OCI-LY7 (cell line): ENCODE measurements around the gene SDCBP2. TPM values are rescaled to one million over a fixed set of nuclear protein-coding genes. Genes with fewer than 3 reads are reported as not detected.

ENCODE experiments used
- BruUV-seq: library from RNA; stranded (reverse); fragments of 400-500 nt; replicated peaks from 2 replicates; lab custom pipeline; 2021; lab: Mats Ljungman, UMichigan
- CTCF ChIA-PET: fragments of 300-600 bp; sonication (Branson Sonifier 250); formaldehyde crosslinking; loops from one replicate; lab custom pipeline; 2022; ENCODE audit warnings: antibody characterized with exemption; ENCODE audit not compliant: unreplicated experiment; lab: Charles Lee
- POLR2A ChIA-PET: fragments of 300-600 bp; sonication (Branson Sonifier 250); formaldehyde crosslinking; loops from one replicate; lab custom pipeline; 2022; ENCODE audit warnings: antibody characterized with exemption; lab: Charles Lee
- DNase-seq: peaks from one replicate; pipeline ENCODE4 v3.0.0-alpha.2; 2015; ENCODE audit warnings: low spot score
- H2AFZ ChIP-seq: fragments of 200-600 bp; sonication (generic), shearing (Covaris generic); 2 replicates; pipeline ENCODE4 v1.6.1; 2014; ENCODE audit warnings: mild to moderate bottlenecking, antibody characterized with exemption, low read length, moderate library complexity
- H3K27ac ChIP-seq: fragments of 200-600 bp; sonication (generic); 2 replicates; pipeline ENCODE4 v1.5.1; 2014; ENCODE audit warnings: mixed run types, low read depth, mild to moderate bottlenecking, moderate library complexity, low read length, inconsistent platforms; ENCODE audit not compliant: poor library complexity, severe bottlenecking
- H3K36me3 ChIP-seq: fragments of 200-600 bp; sonication (generic); 2 replicates; pipeline ENCODE4 v1.6.1; 2014; ENCODE audit warnings: mild to moderate bottlenecking, antibody characterized with exemption, low read length, moderate library complexity, mixed read lengths; ENCODE audit not compliant: insufficient read depth
- H3K4me1 ChIP-seq: fragments of 200-600 bp; sonication (generic); 2 replicates; pipeline ENCODE4 v1.5.1; 2014; ENCODE audit warnings: mild to moderate bottlenecking, low read length; ENCODE audit not compliant: insufficient read depth, poor library complexity, severe bottlenecking
- H3K4me2 ChIP-seq: fragments of 200-600 bp; sonication (generic); 2 replicates; pipeline ENCODE4 v1.6.1; 2014; ENCODE audit warnings: mild to moderate bottlenecking, low read length
- H3K4me3 ChIP-seq: fragments of 200-600 bp; sonication (generic); 2 replicates; pipeline ENCODE4 v1.5.1; 2014; ENCODE audit warnings: mild to moderate bottlenecking, low read depth, low read length; ENCODE audit not compliant: poor library complexity, severe bottlenecking
- H3K79me2 ChIP-seq: fragments of 200-600 bp; sonication (generic); 2 replicates; pipeline ENCODE4 v1.6.1; 2016; ENCODE audit warnings: low read depth, mild to moderate bottlenecking, low read length, moderate library complexity, mixed read lengths; ENCODE audit not compliant: insufficient read depth
- H3K9me2 ChIP-seq: fragments of 200-600 bp; sonication (generic); 2 replicates; pipeline ENCODE4 v1.6.1; 2016; ENCODE audit warnings: mild to moderate bottlenecking, low read length, mixed read lengths; ENCODE audit not compliant: insufficient read depth
- H3K9me3 ChIP-seq: fragments of 200-600 bp; sonication (generic); 2 replicates; pipeline ENCODE4 v1.6.1; 2014; ENCODE audit warnings: mild to moderate bottlenecking, mixed run types, low read length, mixed read lengths
- H4K20me1 ChIP-seq: fragments of 200-600 bp; sonication (generic); 2 replicates; pipeline ENCODE4 v1.6.1; 2014; ENCODE audit warnings: mild to moderate bottlenecking, antibody characterized with exemption, low read length, moderate library complexity, mixed read lengths; ENCODE audit not compliant: insufficient read depth
- CTCF ChIP-seq: fragments of 200-600 bp; sonication (generic); conservative IDR thresholded peaks from 2 replicates; pipeline ENCODE4 v1.5.1; 2014; ENCODE audit warnings: mild to moderate bottlenecking, antibody characterized with exemption, low read length, moderate library complexity, mixed read lengths
- EZH2phosphoT487 ChIP-seq: fragments of 200-600 bp; sonication (generic); IDR thresholded peaks from 2 replicates; pipeline ENCODE4 v1.6.1; 2018; ENCODE audit warnings: low read depth, borderline replicate concordance, mild to moderate bottlenecking, mixed run types, antibody characterized with exemption, low read length, moderate library complexity, mixed read lengths
- intact Hi-C: fragments of 100-400 bp; cut with micrococcal nuclease; formaldehyde crosslinking; loops from one replicate; pipeline ENCODE4 v1.10.0; 2022; ENCODE audit not compliant: unreplicated experiment
- total RNA-seq, 2 experiments: library from RNA; depleted of rRNA in 1 of 2; stranded (reverse); fragments of >200 nt in 1 of 2; shearing (Covaris generic) in 1 of 2; gene quantifications; 2 replicates each; pipeline ENCODE4 v1.2.3, GENCODE V29; 2014 to 2022

SDCBP2 gene
- total RNA-seq, 2 experiments from 2014 or later: 1.8 to 2.6 TPM

- no peak for DNase-seq
- no peaks in the 10 kb centered on the region for H3K9me3 ChIP-seq
- ChIA-PET CTCF (no interaction called here), POLR2A (interaction anchor here (0.7 kb wide), 1 partner anchor 10 kb away, joined by 3 read pairs; no protein-coding TSS in a partner anchor)
- H3K4me1 ChIP-seq: peaks cover 33% of the 10 kb centered on the region
- no peak overlapping the region for H3K27ac ChIP-seq
- no peak overlapping the region for H2AFZ ChIP-seq
- no peaks in the 10 kb centered on the region for H3K9me2 ChIP-seq
- peaks cover 27% of the 10 kb centered on the region for H3K79me2 ChIP-seq
- H3K4me3 ChIP-seq: no peak overlapping the region
- H4K20me1 ChIP-seq: peaks cover 10% of the 10 kb centered on the region; the same call in 1 of the 2 replicates
- no peak overlapping the region for H3K4me2 ChIP-seq
- intact Hi-C loops: no loop called here
- no peaks in the 10 kb centered on the region for H3K36me3 ChIP-seq
- TF ChIP-seq EZH2phosphoT487 (no peak), CTCF (no peak)
- BruUV-seq: no TSS peak
Measured at GRCh38 chr20:1323256-1323655, 5.7 kb downstream of the SDCBP2 start.

- TF ChIP-seq CTCF (no peak), EZH2phosphoT487 (no peak)
- intact Hi-C loops: no loop called here
- Histone ChIP-seq H3K9me2 (no peaks in the 10 kb centered on the region), H3K4me1 (peaks cover 27% of the 10 kb centered on the region), H3K4me2 (no peak overlapping the region), H2AFZ (no peak overlapping the region), H3K9me3 (no peaks in the 10 kb centered on the region), H3K79me2 (peaks cover 24% of the 10 kb centered on the region), H4K20me1 (peaks cover 10% of the 10 kb centered on the region; the same call in 1 of the 2 replicates), H3K4me3 (no peak overlapping the region), H3K36me3 (no peaks in the 10 kb centered on the region), H3K27ac (no peak overlapping the region)
- DNase-seq: no peak
- ChIA-PET POLR2A (interaction anchor here (0.7 to 1.4 kb wide), 2 partner anchors 10 to 69 kb away, joined by 3 to 13 read pairs; no protein-coding TSS in a partner anchor), CTCF (no interaction called here)
- BruUV-seq: no TSS peak
Measured at GRCh38 chr20:1322511-1323245, 6.3 kb downstream of the SDCBP2 start.

- DNase-seq: no peak
- Histone ChIP-seq H3K36me3 (no peaks in the 10 kb centered on the region), H3K9me3 (no peaks in the 10 kb centered on the region), H3K4me3 (no peak overlapping the region), H3K27ac (no peak overlapping the region), H3K9me2 (no peaks in the 10 kb centered on the region), H2AFZ (no peak overlapping the region), H3K79me2 (peaks cover 13% of the 10 kb centered on the region), H4K20me1 (peaks cover 8% of the 10 kb centered on the region; the same call in 1 of the 2 replicates), H3K4me2 (no peak overlapping the region), H3K4me1 (peaks cover 17% of the 10 kb centered on the region)
- ChIA-PET POLR2A (interaction anchor here (1.4 kb wide), 1 partner anchor 70 kb away, joined by 13 read pairs; no protein-coding TSS in a partner anchor), CTCF (no interaction called here)
- intact Hi-C loops: no loop called here
- TF ChIP-seq CTCF (no peak), EZH2phosphoT487 (no peak)
- no TSS peak for BruUV-seq
Measured at GRCh38 chr20:1321654-1321939, 7.3 kb downstream of the SDCBP2 start.
